Psoas muscle (tissue), 8 donors: Measurements from ENCODE around the gene NSF. TPM values are rescaled to one million over a fixed set of nuclear protein-coding genes. Genes with fewer than 3 reads are reported as not detected.

Experiments used
- ATAC-seq, 4 donors: fragments of 200-7000 bp; cut with Tn5 transposase; one replicate each; pipeline ENCODE4 v1.9.1; 2020; ENCODE audit warnings: moderate library complexity in 3 of 4, mild to moderate bottlenecking in 2 of 4
- DNase-seq, 2 donors: peaks; one replicate each; pipeline ENCODE4 v3.0.0-alpha.2; 2020
- H3K27ac ChIP-seq: fragments of 200-600 bp; one replicate; pipeline ENCODE4 v1.8.0; 2022
- H3K27me3 ChIP-seq, 3 donors: fragments of 200-600 bp in 1 of 3; one replicate each; pipeline versions ENCODE4 v1.6.1 to v1.8.0; 2013 to 2022; ENCODE audit warnings: low read length in 2 of 3, mild to moderate bottlenecking in 2 of 3, moderate library complexity in 1 of 3; ENCODE audit not compliant: insufficient read depth in 3 of 3
- H3K36me3 ChIP-seq, 2 donors: fragments of 200-600 bp in 1 of 2; one replicate each; pipeline versions ENCODE4 v1.6.1 to v1.8.0; 2013 to 2022; ENCODE audit warnings: low read depth in 1 of 2, mild to moderate bottlenecking in 1 of 2, moderate library complexity in 1 of 2; ENCODE audit not compliant: insufficient read depth in 1 of 2
- H3K4me1 ChIP-seq: fragments of 200-600 bp; one replicate; pipeline ENCODE4 v1.8.0; 2022
- H3K4me3 ChIP-seq: fragments of 200-600 bp; one replicate; pipeline ENCODE4 v1.8.0; 2022; ENCODE audit warnings: mild to moderate bottlenecking
- H3K9me3 ChIP-seq: fragments of 200-600 bp; one replicate; pipeline ENCODE4 v1.8.0; 2022
- WGBS, 3 donors: extraction: QIAGEN DNeasy Blood & Tissue Kit; methylation state at CpG; one replicate each; pipeline versions ENCODE4 v1.1.6 to v1.1.7; 2013; 5-methylcytosine and 5-hydroxymethylcytosine counted together
- intact Hi-C, 2 donors: fragments of 100-400 bp; cut with DNase I; formaldehyde crosslinking; loops; one replicate each; pipeline versions ENCODE4 v1.11.0 to v1.14.2; 2022
- polyA plus RNA-seq, 3 donors: library from polyadenylated mRNA; stranded (reverse); fragments of 200-250 nt; gene quantifications; one replicate each; pipeline ENCODE4 v1.2.3, GENCODE V29; 2013
- total RNA-seq, 4 donors: library from RNA; stranded (reverse); fragmentation: NEBNext Ultra II Directional in 2 of 4; extraction: Animal tissue kit (Norgen Biotek cat#: 25700) in 2 of 4; gene quantifications; one replicate each; pipeline versions ENCODE4 v1.2.1 to v1.2.4, GENCODE V29; 2021 to 2023
- TF ChIP-seq, protein P1 (sequence below): fragments of 200-600 bp; IDR thresholded peaks from one replicate; pipeline ENCODE4 v1.8.0; 2022; ENCODE audit warnings: antibody characterized with exemption
- donor health status: healthy with polysubstance abuse.
- donor health status: DM: no; HTN: no; CAD: no; lungs with moderate emphysema.
- donor health status: Bipolar disorder and iron deficiency.
- donor health status: healthy.
- donor health status: DM: yes; HTN: yes; CAD: no.
- donor health status: DM: no; HTN: no; CAD: no.
- donor health status: DM: no; HTN: no; CAD: no.
- donor health status: DM: yes; HTN: yes; CAD: no.

Gene NSF
- total and polyA plus RNA-seq, 7 donors = 19.3 to 103 (median 40.2) TPM

GRCh38 chr17:46803544-46803943 lies 213.1 kb downstream of the NSF start:
- Histone ChIP-seq H3K36me3 (no peaks in the 10 kb centered on the region), H3K4me1 (no peaks in the 10 kb centered on the region), H3K9me3 (no peaks in the 10 kb centered on the region), H3K27me3 (peaks cover 0 to 3% (median 0%) of the 10 kb centered on the region in 3 donors), H3K4me3 (no peak overlapping the region), H3K27ac (no peak overlapping the region)
- intact Hi-C loops = no loop called here
- TF ChIP-seq, protein P1, sequence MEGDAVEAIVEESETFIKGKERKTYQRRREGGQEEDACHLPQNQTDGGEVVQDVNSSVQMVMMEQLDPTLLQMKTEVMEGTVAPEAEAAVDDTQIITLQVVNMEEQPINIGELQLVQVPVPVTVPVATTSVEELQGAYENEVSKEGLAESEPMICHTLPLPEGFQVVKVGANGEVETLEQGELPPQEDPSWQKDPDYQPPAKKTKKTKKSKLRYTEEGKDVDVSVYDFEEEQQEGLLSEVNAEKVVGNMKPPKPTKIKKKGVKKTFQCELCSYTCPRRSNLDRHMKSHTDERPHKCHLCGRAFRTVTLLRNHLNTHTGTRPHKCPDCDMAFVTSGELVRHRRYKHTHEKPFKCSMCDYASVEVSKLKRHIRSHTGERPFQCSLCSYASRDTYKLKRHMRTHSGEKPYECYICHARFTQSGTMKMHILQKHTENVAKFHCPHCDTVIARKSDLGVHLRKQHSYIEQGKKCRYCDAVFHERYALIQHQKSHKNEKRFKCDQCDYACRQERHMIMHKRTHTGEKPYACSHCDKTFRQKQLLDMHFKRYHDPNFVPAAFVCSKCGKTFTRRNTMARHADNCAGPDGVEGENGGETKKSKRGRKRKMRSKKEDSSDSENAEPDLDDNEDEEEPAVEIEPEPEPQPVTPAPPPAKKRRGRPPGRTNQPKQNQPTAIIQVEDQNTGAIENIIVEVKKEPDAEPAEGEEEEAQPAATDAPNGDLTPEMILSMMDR = no peak
- ATAC-seq (no peak), DNase-seq (no peak)
- 88 to 90% (median 88%) methylated on average over 5 of the region's 5 CpGs for WGBS, 3 donors

DNA sequence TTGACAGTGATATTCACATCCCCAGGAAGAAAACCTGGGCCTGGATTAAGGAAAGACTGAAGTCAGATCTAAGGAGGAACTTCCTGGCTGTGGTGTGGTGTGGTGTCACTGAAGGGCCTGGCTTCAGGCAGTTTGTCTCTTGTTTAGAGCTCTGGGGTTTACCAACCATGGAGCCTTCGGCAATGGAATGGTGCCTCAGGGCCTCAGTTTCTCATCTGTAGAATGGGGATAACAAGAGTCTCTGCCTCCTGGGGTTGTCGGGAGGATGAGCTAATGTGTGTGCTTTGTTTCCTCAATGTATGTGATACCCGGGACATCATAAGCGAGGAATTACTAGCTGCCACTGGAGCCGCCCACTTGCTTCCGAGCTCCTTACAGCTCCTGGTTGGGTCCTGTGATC lies 215.3 kb downstream of the NSF start:
- TF ChIP-seq, protein P1 = no peak
- Histone ChIP-seq H3K4me1 (no peaks in the 10 kb centered on the region), H3K27ac (no peak overlapping the region), H3K27me3 (peaks cover 0 to 3% (median 0%) of the 10 kb centered on the region in 3 donors), H3K9me3 (no peaks in the 10 kb centered on the region), H3K4me3 (no peak overlapping the region), H3K36me3 (no peaks in the 10 kb centered on the region)
- WGBS, 3 donors = 88 to 92% (median 89%) methylated on average over 6 of the region's 6 CpGs
- intact Hi-C loops = no loop called here
- DNase-seq = no peak
- ATAC-seq = no peak

Other genes starting within 250 kb of the NSF start
- 10 to 100 TPM in 1 of 4 donors, 1 to 10 TPM in 3; 7.6 to 12.5 (median 8.2) TPM for gene ARL17B, start 228.9 kb upstream of the NSF start, total RNA-seq
- 10 to 100 TPM in 1 of 3 donors, 1 to 10 TPM in 2; 3.8 to 27.1 (median 8.7) TPM for gene ARL17B, start 228.9 kb upstream of the NSF start, polyA plus RNA-seq
- 10 to 100 TPM in 1 of 4 donors, 1 to 10 TPM in 3; 2.6 to 13.3 (median 5.7) TPM for gene LRRC37A2, start 78.2 kb upstream of the NSF start, total RNA-seq
- 1 to 10 TPM; 1.5 to 6.7 (median 1.9) TPM for gene LRRC37A2, start 78.2 kb upstream of the NSF start, polyA plus RNA-seq
- gene ARL17A, start 11.0 kb upstream of the NSF start, total RNA-seq = 10 to 100 TPM in 2 of 4 donors, 1 to 10 TPM in 2; 6.0 to 13.3 (median 10.2) TPM
- 1 to 10 TPM; 1.1 to 7.2 (median 2.5) TPM for gene ARL17A, start 11.0 kb upstream of the NSF start, polyA plus RNA-seq
- under 1 TPM in 3 of 4 donors, not detected in 1; 0.08 to 0.36 (median 0.17) TPM for gene WNT3, start 228.0 kb downstream of the NSF start, total RNA-seq
- gene WNT3, start 228.0 kb downstream of the NSF start, polyA plus RNA-seq = under 1 TPM in 2 of 3 donors, not detected in 1; 0.06 to 0.10 TPM